H9 (cell line): ENCODE measurements around the gene SDK2. TPM values are rescaled to one million over a fixed set of nuclear protein-coding genes. Genes with fewer than 3 reads are reported as not detected.
A peak's percentile ranks its signal among the peaks of the same experiment; 100 is the strongest.

Experiments used
- DNase-seq: peaks from one replicate; pipeline ENCODE4 v3.0.0-alpha.2; 2017
- H2AFZ ChIP-seq: one replicate; pipeline ENCODE4 v1.6.1; 2013; ENCODE audit warnings: mild to moderate bottlenecking, low read length, control low read depth, moderate library complexity
- H2AK5ac ChIP-seq: 2 replicates; pipeline ENCODE4 v1.6.1; 2013; ENCODE audit warnings: low read length, control low read depth, mixed read lengths; ENCODE audit not compliant: insufficient read length
- H2BK120ac ChIP-seq: one replicate; pipeline ENCODE4 v1.6.1; 2013; ENCODE audit warnings: low read depth, mild to moderate bottlenecking, low read length, control low read depth, inconsistent platforms; ENCODE audit not compliant: poor library complexity, severe bottlenecking
- H2BK12ac ChIP-seq: 2 replicates; pipeline ENCODE4 v1.6.1; 2013; ENCODE audit warnings: low read length, control low read depth, mixed read lengths, low read depth; ENCODE audit not compliant: insufficient read length
- H2BK15ac ChIP-seq: 2 replicates; pipeline ENCODE4 v1.6.1; 2013; ENCODE audit warnings: low read depth, low read length, control low read depth
- H2BK20ac ChIP-seq: one replicate; pipeline ENCODE4 v1.6.1; 2013; ENCODE audit warnings: low read depth, mild to moderate bottlenecking, low read length, control low read depth, inconsistent platforms; ENCODE audit not compliant: poor library complexity, severe bottlenecking
- H2BK5ac ChIP-seq: 2 replicates; pipeline ENCODE4 v1.6.1; 2013; ENCODE audit warnings: low read length, control low read depth, mixed read lengths; ENCODE audit not compliant: insufficient read length
- H3K14ac ChIP-seq: 2 replicates; pipeline ENCODE4 v1.6.1; 2013; ENCODE audit warnings: low read length, control low read depth; ENCODE audit not compliant: insufficient read depth
- H3K18ac ChIP-seq: 2 replicates; pipeline ENCODE4 v1.6.1; 2013; ENCODE audit warnings: low read depth, mild to moderate bottlenecking, mixed read lengths, low read length, control low read depth; ENCODE audit not compliant: insufficient read length
- H3K23ac ChIP-seq: 2 replicates; pipeline ENCODE4 v1.6.1; 2013; ENCODE audit warnings: low read length, control low read depth, mixed read lengths, low read depth; ENCODE audit not compliant: insufficient read length
- H3K23me2 ChIP-seq: 2 replicates; pipeline ENCODE4 v1.6.1; 2013; ENCODE audit warnings: low read depth, mild to moderate bottlenecking, mixed read lengths, low read length, control low read depth; ENCODE audit not compliant: insufficient read length, poor library complexity, severe bottlenecking
- H3K27ac ChIP-seq: 2 replicates; pipeline ENCODE4 v1.5.1; 2013; ENCODE audit warnings: low read length, control low read depth, mixed read lengths, low read depth; ENCODE audit not compliant: insufficient read length
- H3K27me3 ChIP-seq: 2 replicates; pipeline ENCODE4 v1.6.1; 2013; ENCODE audit warnings: low read length, control low read depth, inconsistent platforms; ENCODE audit not compliant: insufficient read depth
- H3K4ac ChIP-seq: 2 replicates; pipeline ENCODE4 v1.6.1; 2013; ENCODE audit warnings: low read depth, mild to moderate bottlenecking, control low read depth, inconsistent platforms, low read length, moderate library complexity
- H3K4me1 ChIP-seq: 2 replicates; pipeline ENCODE4 v1.6.1; 2013; ENCODE audit warnings: low read length, control low read depth, inconsistent platforms; ENCODE audit not compliant: insufficient read depth
- H3K4me2 ChIP-seq: 2 replicates; pipeline ENCODE4 v1.6.1; 2013; ENCODE audit warnings: low read length, control low read depth, mixed read lengths; ENCODE audit not compliant: insufficient read length, insufficient read depth
- H3K56ac ChIP-seq: 2 replicates; pipeline ENCODE4 v1.6.1; 2013; ENCODE audit warnings: low read depth, mild to moderate bottlenecking, mixed read lengths, low read length, control low read depth; ENCODE audit not compliant: insufficient read length
- H3K79me1 ChIP-seq: 2 replicates; pipeline ENCODE4 v1.6.1; 2013; ENCODE audit warnings: low read depth, mild to moderate bottlenecking, moderate library complexity, low read length, control low read depth, inconsistent platforms; ENCODE audit not compliant: insufficient read depth, poor library complexity, severe bottlenecking
- H3K79me2 ChIP-seq: 2 replicates; pipeline ENCODE4 v1.6.1; 2013; ENCODE audit warnings: low read length, control low read depth, inconsistent platforms; ENCODE audit not compliant: insufficient read depth
- H3K9ac ChIP-seq: 2 replicates; pipeline ENCODE4 v1.6.1; 2013; ENCODE audit warnings: low read length, control low read depth, mixed read lengths; ENCODE audit not compliant: insufficient read length; ENCODE audit errors: extremely low read depth
- H3K9me3 ChIP-seq: one replicate; pipeline ENCODE4 v1.6.1; 2013; ENCODE audit warnings: low read depth, low read length, inconsistent platforms; ENCODE audit not compliant: control insufficient read depth
- H3T11ph ChIP-seq: one replicate; pipeline ENCODE4 v1.6.1; 2013; ENCODE audit warnings: mild to moderate bottlenecking, low read length, control low read depth, inconsistent platforms
- H4K20me1 ChIP-seq: one replicate; pipeline ENCODE4 v1.6.1; 2013; ENCODE audit not compliant: control insufficient read depth, insufficient read length, insufficient read depth
- H4K5ac ChIP-seq: 2 replicates; pipeline ENCODE4 v1.6.1; 2013; ENCODE audit warnings: low read depth, mild to moderate bottlenecking, mixed read lengths, low read length, control low read depth; ENCODE audit not compliant: insufficient read length
- H4K8ac ChIP-seq: replicated peaks from 2 replicates; pipeline ENCODE4 v1.6.1; 2013; ENCODE audit warnings: low read length, control low read depth, mixed read lengths, low read depth; ENCODE audit not compliant: insufficient read length
- H4K91ac ChIP-seq: 2 replicates; pipeline ENCODE4 v1.6.1; 2013; ENCODE audit warnings: low read depth, mild to moderate bottlenecking, moderate library complexity, mixed read lengths, low read length, control low read depth; ENCODE audit not compliant: insufficient read length
- H3K27ac Mint-ChIP-seq, 3 experiments: 2 replicates in 2 of 3; 3 replicates in 1 of 3; pipeline ENCODE4 v1.8.0; 2020 to 2021; ENCODE audit warnings: mixed read lengths in 3 of 3, mild to moderate bottlenecking in 1 of 3, moderate library complexity in 1 of 3
- H3K27me3 Mint-ChIP-seq: 2 replicates; pipeline ENCODE4 v1.8.0; 2021; ENCODE audit warnings: low read depth, mild to moderate bottlenecking, moderate library complexity, mixed read lengths
- H3K36me3 Mint-ChIP-seq, 3 experiments: 2 replicates in 2 of 3; 3 replicates in 1 of 3; pipeline ENCODE4 v1.8.0; 2020 to 2021; ENCODE audit warnings: low read depth in 3 of 3, mixed read lengths in 3 of 3; ENCODE audit not compliant: insufficient read depth in 1 of 3
- H3K4me1 Mint-ChIP-seq, 2 experiments: 2 replicates each; pipeline ENCODE4 v1.8.0; 2020; ENCODE audit warnings: mixed read lengths in 2 of 2
- H3K4me3 Mint-ChIP-seq, 2 experiments: 2 replicates in 1 of 2; 3 replicates in 1 of 2; pipeline ENCODE4 v1.8.0; 2020 to 2021; ENCODE audit warnings: mild to moderate bottlenecking in 2 of 2, mixed read lengths in 2 of 2, moderate library complexity in 1 of 2
- H3K9me3 Mint-ChIP-seq, 2 experiments: 2 replicates in 1 of 2; 3 replicates in 1 of 2; pipeline ENCODE4 v1.8.0; 2020; ENCODE audit warnings: mild to moderate bottlenecking in 2 of 2, mixed read lengths in 2 of 2, moderate library complexity in 1 of 2
- CTCF ChIP-seq: fragments of 200-600 bp; sonication (generic); conservative IDR thresholded peaks from 3 replicates; pipeline ENCODE4 v1.8.0; 2021; ENCODE audit warnings: antibody characterized with exemption, mild to moderate bottlenecking
- WGBS: extraction: QIAGEN DNeasy Blood & Tissue Kit; methylation state at CpG from one replicate; pipeline ENCODE4 v1.1.7; 2013; ENCODE audit warnings: missing lambda C conversion rate, low lambda C conversion rate, mixed read lengths; ENCODE audit not compliant: insufficient read length; ENCODE audit errors: extremely low coverage; 5-methylcytosine and 5-hydroxymethylcytosine counted together
- total RNA-seq: library from RNA; stranded (reverse); gene quantifications from 2 replicates; pipeline ENCODE4 v1.2.1, GENCODE V29; 2021

Gene SDK2
- total RNA-seq, 1 experiment from 2014 or later: 9.1 TPM

GRCh38 chr17:73397278-73397826 is 246.9 kb downstream of the SDK2 start:
- Histone ChIP-seq H3K79me1 (no peaks in the 10 kb centered on the region), H3K4ac (no peak overlapping the region), H3K23me2 (no peaks in the 10 kb centered on the region), H3K4me2 (no peak overlapping the region), H3K18ac (no peak overlapping the region), H2BK5ac (no peak overlapping the region), H2BK20ac (no peak overlapping the region), H3K9ac (no peak overlapping the region), H3K9me3 (no peaks in the 10 kb centered on the region), H4K91ac (no peak overlapping the region), H2BK15ac (no peak overlapping the region), H3K14ac (no peak overlapping the region; the same call in 1 of the 2 replicates), H3K23ac (no peak overlapping the region), H3T11ph (no peak overlapping the region), H2BK120ac (no peak overlapping the region), H2AK5ac (no peak overlapping the region), H3K27ac (no peak overlapping the region), H4K8ac (no peak overlapping the region), H3K4me1 (no peaks in the 10 kb centered on the region), H2AFZ (no peak overlapping the region), H4K5ac (no peak overlapping the region), H3K27me3 (no peaks in the 10 kb centered on the region), H3K56ac (no peak overlapping the region), H3K79me2 (no peaks in the 10 kb centered on the region), H4K20me1 (no peaks in the 10 kb centered on the region), H2BK12ac (no peak overlapping the region)
- Mint-ChIP-seq H3K9me3 (no peaks in the 10 kb centered on the region), H3K4me1 (peaks cover 0 to 4% of the 10 kb centered on the region in 2 experiments; a peak in 1 of 4 replicates), H3K4me3 (no peak overlapping the region), H3K27me3 (no peaks in the 10 kb centered on the region; the same call in 1 of the 2 replicates), H3K36me3 (peaks cover 0 to 28% (median 0%) of the 10 kb centered on the region in 3 experiments; a peak in 3 of 7 replicates), H3K27ac (no peak overlapping the region; a peak in 1 of 7 replicates)
- WGBS: no CpG with 5 or more reads among the region's 17 CpGs
- TF ChIP-seq CTCF: no peak
- DNase-seq: peak; percentile 29
